Smooth muscle cell (in vitro differentiated cells): ENCODE data around the gene PTER. TPM values are rescaled to one million over a fixed set of nuclear protein-coding genes. Genes with fewer than 3 reads are reported as not detected.

Experiments
- DNase-seq: peaks from one replicate; lab custom pipeline; 2025; ENCODE audit not compliant: unreplicated experiment; lab: John Stamatoyannopoulos, UW
- H2AFZ ChIP-seq: fragments of 200-600 bp; sonication (generic); 2 replicates; pipeline ENCODE4 v1.6.0; 2016; ENCODE audit warnings: antibody characterized with exemption, low read depth, mild to moderate bottlenecking
- H3F3A ChIP-seq: fragments of 200-600 bp; sonication (generic); 2 replicates; pipeline ENCODE4 v1.6.0; 2017; ENCODE audit warnings: antibody characterized with exemption, low read depth
- H3K27ac ChIP-seq: fragments of 200-600 bp; sonication (generic); 2 replicates; pipeline ENCODE4 v1.5.1; 2016; ENCODE audit warnings: low read depth, mild to moderate bottlenecking
- H3K27me3 ChIP-seq: fragments of 200-600 bp; sonication (generic); 2 replicates; pipeline ENCODE4 v1.6.1; 2016; ENCODE audit warnings: low read depth, mild to moderate bottlenecking
- H3K36me3 ChIP-seq: fragments of 200-600 bp; sonication (generic); 2 replicates; pipeline ENCODE4 v1.5.1; 2016; ENCODE audit warnings: low read depth
- H3K4me1 ChIP-seq: fragments of 200-600 bp; sonication (generic); 2 replicates; pipeline ENCODE4 v1.5.1; 2016; ENCODE audit warnings: low read depth
- H3K4me2 ChIP-seq: fragments of 200-600 bp; sonication (generic); 2 replicates; pipeline ENCODE4 v1.6.0; 2016; ENCODE audit warnings: mild to moderate bottlenecking
- H3K4me3 ChIP-seq: fragments of 200-600 bp; sonication (generic); 2 replicates; pipeline ENCODE4 v1.5.1; 2016; ENCODE audit warnings: mild to moderate bottlenecking
- H3K79me2 ChIP-seq: fragments of 200-600 bp; sonication (generic); 2 replicates; pipeline ENCODE4 v1.6.0; 2016; ENCODE audit warnings: low read depth, mild to moderate bottlenecking
- H3K9ac ChIP-seq: fragments of 200-600 bp; sonication (generic); 2 replicates; pipeline ENCODE4 v1.6.0; 2016; ENCODE audit warnings: low read depth
- H3K9me3 ChIP-seq: fragments of 200-600 bp; sonication (generic); replicated peaks from 2 replicates; pipeline ENCODE4 v1.5.1; 2016; ENCODE audit warnings: low read depth
- H4K20me1 ChIP-seq: fragments of 200-600 bp; sonication (generic); 2 replicates; pipeline ENCODE4 v1.6.0; 2016; ENCODE audit warnings: low read depth
- WGBS: methylation state at CpG from one replicate; pipeline ENCODE4 v1.1.7; 2016; ENCODE audit warnings: low lambda C conversion rate; 5-methylcytosine and 5-hydroxymethylcytosine counted together
- polyA plus RNA-seq: library from polyadenylated mRNA; unstranded; fragments of >200 nt; fragmentation: Nextera tagmentation; extraction: Ambion mirVana; gene quantifications from 2 replicates; pipeline ENCODE4 v1.2.1, GENCODE V29; 2016
- total RNA-seq: library from RNA; depleted of rRNA; stranded (reverse); fragments of >200 nt; gene quantifications from 2 replicates; pipeline ENCODE4 v1.2.3, GENCODE V29; 2014
- TF ChIP-seq, protein P1 (sequence below): fragments of 200-600 bp; sonication (generic); IDR thresholded peaks from 2 replicates; pipeline ENCODE4 v1.5.1; 2017; ENCODE audit warnings: borderline replicate concordance, mild to moderate bottlenecking, antibody characterized with exemption; ENCODE audit not compliant: insufficient read depth, poor library complexity, severe bottlenecking

The PTER gene
- total and polyA plus RNA-seq, 2 experiments from 2014 or later: 8.9 to 15.3 TPM

DNA sequence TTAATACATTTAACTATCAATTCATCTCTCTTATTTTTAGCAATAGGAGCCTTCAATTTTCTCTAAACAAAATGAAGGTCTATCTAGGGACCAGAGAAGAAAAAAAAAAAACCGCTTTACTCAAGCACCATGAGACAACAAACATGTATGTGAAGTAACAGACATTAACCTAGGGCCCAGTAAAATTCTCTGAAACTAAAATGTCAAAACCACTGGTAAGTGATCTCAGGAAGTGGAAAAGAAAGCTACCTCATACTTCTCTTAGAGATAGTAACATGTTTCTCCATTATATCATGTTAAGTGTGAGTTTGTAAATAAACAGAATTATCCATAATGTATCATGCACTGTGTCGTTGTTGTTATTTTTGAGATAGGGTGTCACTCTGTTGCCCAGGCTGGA, 35.4 kb upstream of the PTER start:
- WGBS: 90% methylated on average over 2 of the region's 2 CpGs
- Histone ChIP-seq H3K27ac (no peak overlapping the region), H3F3A (no peaks in the 10 kb centered on the region)

DNA sequence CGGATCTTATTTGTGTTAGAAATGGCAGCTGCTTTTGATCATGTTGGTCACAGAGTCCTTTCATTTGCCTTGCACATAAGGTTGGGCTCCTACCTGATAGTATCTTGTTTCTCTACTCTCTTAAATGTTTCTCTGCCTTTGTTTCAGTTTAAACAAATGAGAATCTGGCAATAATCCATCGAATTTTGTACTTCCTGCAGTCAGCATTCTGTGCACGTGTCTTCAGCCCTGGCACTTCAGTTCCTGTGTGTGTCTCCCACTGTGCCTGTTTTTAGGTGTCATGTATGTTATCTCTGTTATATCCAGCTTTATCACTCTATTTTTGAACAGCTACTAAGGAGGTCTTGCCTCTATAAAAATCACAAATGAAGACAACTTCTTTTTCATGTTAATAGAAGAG, 28.4 kb upstream of the PTER start:
- TF ChIP-seq, protein P1, sequence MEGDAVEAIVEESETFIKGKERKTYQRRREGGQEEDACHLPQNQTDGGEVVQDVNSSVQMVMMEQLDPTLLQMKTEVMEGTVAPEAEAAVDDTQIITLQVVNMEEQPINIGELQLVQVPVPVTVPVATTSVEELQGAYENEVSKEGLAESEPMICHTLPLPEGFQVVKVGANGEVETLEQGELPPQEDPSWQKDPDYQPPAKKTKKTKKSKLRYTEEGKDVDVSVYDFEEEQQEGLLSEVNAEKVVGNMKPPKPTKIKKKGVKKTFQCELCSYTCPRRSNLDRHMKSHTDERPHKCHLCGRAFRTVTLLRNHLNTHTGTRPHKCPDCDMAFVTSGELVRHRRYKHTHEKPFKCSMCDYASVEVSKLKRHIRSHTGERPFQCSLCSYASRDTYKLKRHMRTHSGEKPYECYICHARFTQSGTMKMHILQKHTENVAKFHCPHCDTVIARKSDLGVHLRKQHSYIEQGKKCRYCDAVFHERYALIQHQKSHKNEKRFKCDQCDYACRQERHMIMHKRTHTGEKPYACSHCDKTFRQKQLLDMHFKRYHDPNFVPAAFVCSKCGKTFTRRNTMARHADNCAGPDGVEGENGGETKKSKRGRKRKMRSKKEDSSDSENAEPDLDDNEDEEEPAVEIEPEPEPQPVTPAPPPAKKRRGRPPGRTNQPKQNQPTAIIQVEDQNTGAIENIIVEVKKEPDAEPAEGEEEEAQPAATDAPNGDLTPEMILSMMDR: no peak
- Histone ChIP-seq H4K20me1 (no peaks in the 10 kb centered on the region), H3F3A (no peaks in the 10 kb centered on the region), H3K79me2 (no peaks in the 10 kb centered on the region), H3K4me3 (no peak overlapping the region), H2AFZ (no peak overlapping the region), H3K27me3 (no peaks in the 10 kb centered on the region), H3K27ac (no peak overlapping the region), H3K36me3 (no peaks in the 10 kb centered on the region), H3K4me2 (no peak overlapping the region), H3K4me1 (no peaks in the 10 kb centered on the region), H3K9me3 (no peaks in the 10 kb centered on the region), H3K9ac (no peak overlapping the region)
- WGBS: 71% methylated on average over 3 of the region's 3 CpGs
- no peak for DNase-seq

More for the DNA sequence above, 35.4 kb upstream of the PTER start:
- no peak for DNase-seq
- Histone ChIP-seq H3K36me3 (no peaks in the 10 kb centered on the region), H3K9me3 (no peaks in the 10 kb centered on the region), H3K27me3 (no peaks in the 10 kb centered on the region), H3K4me1 (no peaks in the 10 kb centered on the region), H3K79me2 (no peaks in the 10 kb centered on the region), H4K20me1 (no peaks in the 10 kb centered on the region), H3K4me3 (no peak overlapping the region), H2AFZ (no peak overlapping the region), H3K4me2 (no peak overlapping the region), H3K9ac (no peak overlapping the region)
- TF ChIP-seq, protein P1: no peak

DNA sequence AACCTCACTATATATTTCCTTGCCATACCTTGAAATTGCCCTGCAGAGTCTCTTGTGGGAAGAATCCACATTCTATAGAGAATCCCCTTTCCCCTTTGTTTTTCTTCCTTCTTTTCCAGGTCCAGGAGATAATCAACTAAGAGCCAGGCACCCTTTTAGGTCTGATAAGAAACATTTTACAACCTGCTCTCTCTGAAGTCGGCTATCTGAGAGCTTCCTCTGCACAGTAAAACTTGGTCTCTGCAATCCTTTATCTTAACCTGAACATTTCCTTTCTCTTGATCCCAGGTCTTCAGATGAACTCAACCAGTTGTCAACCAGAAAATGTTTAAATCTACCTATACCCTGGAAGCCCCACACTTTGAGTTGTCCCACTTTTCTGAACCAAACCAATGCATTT, 19.5 kb upstream of the PTER start:
- Histone ChIP-seq H3K36me3 (no peaks in the 10 kb centered on the region), H2AFZ (no peak overlapping the region), H3K27me3 (no peaks in the 10 kb centered on the region), H3K4me3 (no peak overlapping the region), H3K79me2 (no peaks in the 10 kb centered on the region), H3K27ac (no peak overlapping the region), H3F3A (no peaks in the 10 kb centered on the region), H4K20me1 (no peaks in the 10 kb centered on the region), H3K4me2 (no peak overlapping the region), H3K4me1 (no peaks in the 10 kb centered on the region), H3K9ac (no peak overlapping the region), H3K9me3 (no peaks in the 10 kb centered on the region)
- 19% methylated on average over 1 of the region's 1 CpG for WGBS
- DNase-seq: no peak
- TF ChIP-seq, protein P1: no peak

DNA sequence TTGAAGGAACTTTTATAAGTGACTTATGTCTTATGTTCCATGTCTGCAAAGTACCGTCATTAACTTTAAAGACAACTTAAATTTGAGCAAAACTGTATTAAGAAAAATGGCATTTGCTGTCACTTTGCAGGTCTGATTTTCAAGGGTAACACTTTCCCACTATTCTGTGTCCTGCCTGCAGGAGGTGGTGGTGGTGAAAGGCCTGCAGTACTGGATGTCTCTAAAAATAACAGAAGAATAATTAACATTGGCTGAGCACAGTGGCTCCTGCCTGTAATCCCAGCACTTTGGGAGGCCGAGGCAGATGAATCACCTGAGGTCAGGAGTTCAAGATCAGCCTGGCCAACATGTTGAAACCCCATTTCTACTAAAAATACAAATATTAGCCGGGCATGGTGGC, 13.2 kb upstream of the PTER start:
- no peaks in the 10 kb centered on the region for H3K4me1 ChIP-seq
- H3K27ac ChIP-seq: no peak overlapping the region
- H3K36me3 ChIP-seq: no peaks in the 10 kb centered on the region
- H3K9ac ChIP-seq: no peak overlapping the region
- WGBS: 85% methylated on average over 3 of the region's 3 CpGs
- H3K9me3 ChIP-seq: no peaks in the 10 kb centered on the region
- H4K20me1 ChIP-seq: no peaks in the 10 kb centered on the region
- no peaks in the 10 kb centered on the region for H3K79me2 ChIP-seq
- no peak overlapping the region for H3K4me2 ChIP-seq
- no peaks in the 10 kb centered on the region for H3K27me3 ChIP-seq
- TF ChIP-seq, protein P1: no peak
- no peak overlapping the region for H2AFZ ChIP-seq
- DNase-seq: no peak
- no peak overlapping the region for H3K4me3 ChIP-seq
- H3F3A ChIP-seq: no peaks in the 10 kb centered on the region
